ENCODE measurements around the gene ASTN1.

ASTN1 gene

DNA sequence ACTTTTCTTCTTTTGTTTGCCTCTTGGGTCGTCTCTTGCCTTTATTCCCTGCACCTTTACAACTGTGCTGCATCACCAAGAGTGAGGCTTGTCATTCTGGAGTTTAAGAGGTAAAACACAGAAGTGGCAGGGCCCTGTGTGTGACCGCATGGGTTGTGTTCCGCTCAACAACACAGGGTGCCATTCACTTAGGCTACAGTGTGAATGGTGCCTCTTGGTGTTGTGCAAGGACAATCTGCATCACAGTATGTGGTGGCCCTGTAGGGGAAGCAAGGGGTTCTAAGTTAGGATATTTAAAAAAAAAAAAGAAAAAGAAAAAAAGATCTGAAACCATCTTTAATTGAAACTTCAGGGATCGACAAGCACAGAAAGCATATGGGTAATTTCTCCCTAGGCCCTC is 44.4 kb upstream of the ASTN1 start:
- H3K4ac ChIP-seq (ENCODE audit: low read length) = no peak overlapping the region
- no peak overlapping the region for H2AFZ ChIP-seq (ENCODE audit: low read length)
- no peak overlapping the region for H3K4me2 ChIP-seq (ENCODE audit: insufficient read depth, low read length, poor library complexity, severe bottlenecking)
- no peak overlapping the region for H3K23ac ChIP-seq (ENCODE audit: low read depth, low read length, poor library complexity)
- H3K36me3 ChIP-seq (replicated peaks in 1 of 2; ENCODE audit: control insufficient read depth in 2 of 2, insufficient read depth in 2 of 2, low read length in 2 of 2) = no peaks in the 10 kb centered on the region
- no peaks in the 10 kb centered on the region for H3K79me1 ChIP-seq (ENCODE audit: low read depth, low read length)
- H2BK15ac ChIP-seq (ENCODE audit: low read length) = no peak overlapping the region
- H2BK120ac ChIP-seq (ENCODE audit: low read depth, low read length) = no peak overlapping the region
- no peak overlapping the region for H2AK5ac ChIP-seq (ENCODE audit: low read depth, low read length)
- H3K4me1 ChIP-seq (ENCODE audit: control insufficient read depth in 2 of 2, insufficient read depth in 1 of 2, low read depth in 1 of 2, low read length in 2 of 2) = peaks cover 0 to 4% of the 10 kb centered on the region in 2 donors
- H3K9ac ChIP-seq (ENCODE audit: low read depth, low read length, poor library complexity) = no peak overlapping the region
- no peak overlapping the region for H4K8ac ChIP-seq (ENCODE audit: low read depth, low read length)
- no CpG with 5 or more reads among the region's 4 CpGs for WGBS, 2 donors (ENCODE audit: extremely low coverage in 2 of 2, insufficient read length in 2 of 2, insufficient replicate concordance in 1 of 2)
- no peak overlapping the region for H3K27ac ChIP-seq (replicated peaks; ENCODE audit: low read length)
- no peak overlapping the region for H4K91ac ChIP-seq (ENCODE audit: low read depth, low read length, poor library complexity)
- peaks cover 0 to 2% of the 10 kb centered on the region in 2 donors for H3K9me3 ChIP-seq (replicated peaks in 1 of 2; ENCODE audit: control insufficient read depth in 2 of 2, insufficient read depth in 1 of 2, low read depth in 1 of 2, low read length in 2 of 2)
- no peaks in the 10 kb centered on the region for H3K27me3 ChIP-seq (ENCODE audit: control insufficient read depth in 3 of 3, insufficient read depth in 3 of 3, low read depth in 1 of 3, low read length in 3 of 3)
- H3K14ac ChIP-seq (ENCODE audit: low read length) = no peak overlapping the region
- H3K4me3 ChIP-seq (ENCODE audit: low read length in 2 of 2) = no peak overlapping the region
- H2BK5ac ChIP-seq (ENCODE audit: low read length) = no peak overlapping the region
- no peak for DNase-seq (ENCODE audit: low spot score)
- H3K18ac ChIP-seq (ENCODE audit: low read length) = no peak overlapping the region
- no peak overlapping the region for H2BK12ac ChIP-seq (ENCODE audit: low read length)

DNA sequence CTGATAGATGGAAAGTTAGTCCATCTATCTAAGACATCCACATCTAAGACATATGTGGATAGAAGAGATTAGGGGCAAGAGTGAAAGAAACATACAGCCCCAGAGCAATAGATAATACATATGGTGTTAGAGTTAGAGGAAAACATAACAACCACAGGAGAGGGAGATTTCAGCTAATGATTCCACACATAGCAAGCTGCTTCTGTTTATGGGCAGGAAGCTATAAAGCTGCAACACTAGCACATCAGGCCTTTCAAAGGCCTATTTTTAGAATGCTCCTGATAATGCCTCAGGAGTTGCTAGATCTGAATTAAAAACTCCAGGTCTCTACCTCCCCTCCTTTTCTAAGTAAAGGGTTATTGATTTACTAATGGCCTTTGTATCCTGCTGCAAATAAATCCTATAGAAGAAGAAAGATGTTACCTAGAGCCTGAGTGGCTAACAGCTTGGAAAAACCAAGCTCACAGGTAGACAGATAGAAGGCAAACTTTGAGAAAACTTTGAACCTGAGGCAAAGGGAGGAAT is 42.4 kb upstream of the ASTN1 start:
- Histone ChIP-seq H2AFZ (ENCODE audit: low read length) (no peak overlapping the region), H2BK5ac (ENCODE audit: low read length) (no peak overlapping the region), H3K9ac (ENCODE audit: low read depth, low read length, poor library complexity) (no peak overlapping the region), H3K79me1 (ENCODE audit: low read depth, low read length) (no peaks in the 10 kb centered on the region), H3K14ac (ENCODE audit: low read length) (no peak overlapping the region), H2BK12ac (ENCODE audit: low read length) (no peak overlapping the region), H3K4ac (ENCODE audit: low read length) (no peak overlapping the region), H3K23ac (ENCODE audit: low read depth, low read length, poor library complexity) (no peak overlapping the region), H3K27me3 (ENCODE audit: control insufficient read depth in 3 of 3, insufficient read depth in 3 of 3, low read depth in 1 of 3, low read length in 3 of 3) (no peaks in the 10 kb centered on the region), H3K9me3 (replicated peaks in 1 of 2; ENCODE audit: control insufficient read depth in 2 of 2, insufficient read depth in 1 of 2, low read depth in 1 of 2, low read length in 2 of 2) (peaks cover 0 to 2% of the 10 kb centered on the region in 2 donors), H2AK5ac (ENCODE audit: low read depth, low read length) (no peak overlapping the region), H3K4me3 (ENCODE audit: low read length in 2 of 2) (no peak overlapping the region), H2BK15ac (ENCODE audit: low read length) (no peak overlapping the region), H2BK120ac (ENCODE audit: low read depth, low read length) (no peak overlapping the region), H4K91ac (ENCODE audit: low read depth, low read length, poor library complexity) (no peak overlapping the region), H3K27ac (replicated peaks; ENCODE audit: low read length) (no peak overlapping the region), H4K8ac (ENCODE audit: low read depth, low read length) (no peak overlapping the region), H3K4me1 (ENCODE audit: control insufficient read depth in 2 of 2, insufficient read depth in 1 of 2, low read depth in 1 of 2, low read length in 2 of 2) (peaks cover 0 to 4% of the 10 kb centered on the region in 2 donors), H3K4me2 (ENCODE audit: insufficient read depth, low read length, poor library complexity, severe bottlenecking) (no peak overlapping the region), H3K36me3 (replicated peaks in 1 of 2; ENCODE audit: control insufficient read depth in 2 of 2, insufficient read depth in 2 of 2, low read length in 2 of 2) (no peaks in the 10 kb centered on the region), H3K18ac (ENCODE audit: low read length) (no peak overlapping the region)
- DNase-seq (ENCODE audit: low spot score) = no peak

DNA sequence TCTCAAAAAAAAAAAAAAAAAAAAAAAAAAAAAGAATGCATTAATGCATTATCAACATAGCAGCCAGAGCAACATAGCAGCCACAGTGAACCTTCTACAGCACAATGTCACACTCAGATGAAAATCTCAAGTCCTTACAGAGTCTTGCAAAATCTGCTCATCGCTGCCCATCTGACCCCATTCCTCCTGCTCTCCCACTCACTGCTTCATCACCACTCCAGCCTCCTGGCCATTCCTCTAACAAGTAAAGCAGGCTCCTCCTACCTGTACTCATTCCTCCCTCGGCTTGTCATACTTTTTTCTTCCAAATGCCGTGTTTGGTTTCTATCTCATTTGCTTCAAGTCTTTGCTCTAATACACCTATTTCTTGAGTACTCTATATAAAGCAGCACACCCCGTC is 35.8 kb upstream of the ASTN1 start:
- no peak overlapping the region for H3K14ac ChIP-seq (ENCODE audit: low read length)
- H3K4ac ChIP-seq (ENCODE audit: low read length) = no peak overlapping the region
- no peaks in the 10 kb centered on the region for H3K79me1 ChIP-seq (ENCODE audit: low read depth, low read length)
- H2BK15ac ChIP-seq (ENCODE audit: low read length) = no peak overlapping the region
- no peak for DNase-seq (ENCODE audit: low spot score)
- no peak overlapping the region for H4K8ac ChIP-seq (ENCODE audit: low read depth, low read length)
- no peak overlapping the region for H3K18ac ChIP-seq (ENCODE audit: low read length)
- no peak overlapping the region for H3K27ac ChIP-seq (replicated peaks; ENCODE audit: low read length)
- no peak overlapping the region for H2BK5ac ChIP-seq (ENCODE audit: low read length)
- H3K4me2 ChIP-seq (ENCODE audit: insufficient read depth, low read length, poor library complexity, severe bottlenecking) = no peak overlapping the region
- no peak overlapping the region for H4K91ac ChIP-seq (ENCODE audit: low read depth, low read length, poor library complexity)
- no peak overlapping the region for H3K23ac ChIP-seq (ENCODE audit: low read depth, low read length, poor library complexity)
- H3K4me1 ChIP-seq (ENCODE audit: control insufficient read depth in 2 of 2, insufficient read depth in 1 of 2, low read depth in 1 of 2, low read length in 2 of 2) = no peaks in the 10 kb centered on the region
- no CpG with 5 or more reads among the region's 4 CpGs for WGBS, 2 donors (ENCODE audit: extremely low coverage in 2 of 2, insufficient read length in 2 of 2, insufficient replicate concordance in 1 of 2)
- H3K4me3 ChIP-seq (ENCODE audit: low read length in 2 of 2) = no peak overlapping the region
- H3K27me3 ChIP-seq (ENCODE audit: control insufficient read depth in 3 of 3, insufficient read depth in 3 of 3, low read depth in 1 of 3, low read length in 3 of 3) = no peaks in the 10 kb centered on the region
- no peak overlapping the region for H3K9ac ChIP-seq (ENCODE audit: low read depth, low read length, poor library complexity)
- H3K9me3 ChIP-seq (replicated peaks in 1 of 2; ENCODE audit: control insufficient read depth in 2 of 2, insufficient read depth in 1 of 2, low read depth in 1 of 2, low read length in 2 of 2) = no peaks in the 10 kb centered on the region
- no peaks in the 10 kb centered on the region for H3K36me3 ChIP-seq (replicated peaks in 1 of 2; ENCODE audit: control insufficient read depth in 2 of 2, insufficient read depth in 2 of 2, low read length in 2 of 2)
- H2AK5ac ChIP-seq (ENCODE audit: low read depth, low read length) = no peak overlapping the region
- no peak overlapping the region for H2BK120ac ChIP-seq (ENCODE audit: low read depth, low read length)
- no peak overlapping the region for H2BK12ac ChIP-seq (ENCODE audit: low read length)
- H2AFZ ChIP-seq (ENCODE audit: low read length) = no peak overlapping the region

- Histone ChIP-seq H3K36me3 (replicated peaks in 1 of 2; ENCODE audit: control insufficient read depth in 2 of 2, insufficient read depth in 2 of 2, low read length in 2 of 2) (no peaks in the 10 kb centered on the region), H3K4me2 (ENCODE audit: insufficient read depth, low read length, poor library complexity, severe bottlenecking) (no peak overlapping the region)
Observed at GRCh38 chr1:177198243-177198642, 33.7 kb upstream of the ASTN1 start.

More at GRCh38 chr1:177198243-177198642, 33.7 kb upstream of the ASTN1 start:
- Histone ChIP-seq H2BK12ac (ENCODE audit: low read length) (no peak overlapping the region), H3K4ac (ENCODE audit: low read length) (no peak overlapping the region), H3K9ac (ENCODE audit: low read depth, low read length, poor library complexity) (no peak overlapping the region), H2BK15ac (ENCODE audit: low read length) (no peak overlapping the region), H3K4me3 (ENCODE audit: low read length in 2 of 2) (no peak overlapping the region), H3K18ac (ENCODE audit: low read length) (no peak overlapping the region), H2BK5ac (ENCODE audit: low read length) (no peak overlapping the region), H2BK120ac (ENCODE audit: low read depth, low read length) (no peak overlapping the region), H3K79me1 (ENCODE audit: low read depth, low read length) (no peaks in the 10 kb centered on the region), H3K27ac (replicated peaks; ENCODE audit: low read length) (no peak overlapping the region), H2AFZ (ENCODE audit: low read length) (no peak overlapping the region), H3K4me1 (ENCODE audit: control insufficient read depth in 2 of 2, insufficient read depth in 1 of 2, low read depth in 1 of 2, low read length in 2 of 2) (no peaks in the 10 kb centered on the region), H3K14ac (ENCODE audit: low read length) (no peak overlapping the region), H4K91ac (ENCODE audit: low read depth, low read length, poor library complexity) (no peak overlapping the region), H4K8ac (ENCODE audit: low read depth, low read length) (no peak overlapping the region), H3K9me3 (replicated peaks in 1 of 2; ENCODE audit: control insufficient read depth in 2 of 2, insufficient read depth in 1 of 2, low read depth in 1 of 2, low read length in 2 of 2) (no peaks in the 10 kb centered on the region), H2AK5ac (ENCODE audit: low read depth, low read length) (no peak overlapping the region), H3K27me3 (ENCODE audit: control insufficient read depth in 3 of 3, insufficient read depth in 3 of 3, low read depth in 1 of 3, low read length in 3 of 3) (no peaks in the 10 kb centered on the region), H3K23ac (ENCODE audit: low read depth, low read length, poor library complexity) (no peak overlapping the region)
- no CpG with 5 or more reads among the region's 2 CpGs for WGBS, 2 donors (ENCODE audit: extremely low coverage in 2 of 2, insufficient read length in 2 of 2, insufficient replicate concordance in 1 of 2)
- no peak for DNase-seq (ENCODE audit: low spot score)
